ENCODE data around the gene LPP.

DNA sequence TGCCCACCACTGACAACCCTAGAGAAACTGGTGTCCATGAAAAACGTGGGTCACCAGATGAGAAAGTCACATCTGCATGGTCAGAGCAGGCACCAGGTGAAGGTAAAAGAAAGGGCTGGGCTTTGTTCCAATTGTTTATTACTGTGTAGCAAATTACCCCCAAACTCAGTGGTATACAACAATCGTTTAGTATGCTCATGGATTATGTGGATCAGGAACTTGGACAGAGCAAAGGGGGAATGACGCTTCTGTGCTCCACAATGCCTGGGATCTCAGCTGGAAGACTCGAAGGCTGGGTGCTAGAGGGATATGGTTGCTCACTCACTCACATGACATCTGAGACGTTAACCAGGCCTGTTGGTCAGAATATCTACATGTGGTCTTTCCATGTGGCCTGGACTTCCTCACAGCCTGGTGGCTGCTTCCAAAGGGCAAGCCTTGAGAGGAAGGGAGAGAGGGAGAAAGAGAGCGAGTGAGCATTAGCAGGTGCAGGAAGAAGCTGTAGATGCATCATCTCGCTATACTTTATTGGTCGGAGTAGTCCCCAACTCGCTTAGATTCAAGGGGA is 44.9 kb downstream of the LPP start:
- TF ChIP-seq ZNF384 (IDR thresholded peaks at IDR 0.05) = no peak
- no peak for TF ChIP-seq NFRKB (IDR thresholded peaks at IDR 0.05)
- TF ChIP-seq SUZ12 (IDR thresholded peaks at IDR 0.05) = no peak
- no peak for TF ChIP-seq FOXM1 (IDR thresholded peaks at IDR 0.05; ENCODE audit: borderline replicate concordance)
- TF ChIP-seq HDGF (IDR thresholded peaks at IDR 0.05; ENCODE audit: borderline replicate concordance) = no peak
- no peak for TF ChIP-seq BHLHE40 (IDR thresholded peaks at IDR 0.05; ENCODE audit: borderline replicate concordance)
- no peak for TF ChIP-seq FOXA1 (IDR thresholded peaks at IDR 0.05)
- no peak for TF ChIP-seq FOXK2 (IDR thresholded peaks at IDR 0.05)
